ENCODE results near the gene FBN2. TPM values are rescaled to one million over a fixed set of nuclear protein-coding genes. Genes with fewer than 3 reads are reported as not detected.

FBN2 gene
- polyA plus RNA-seq, 1 donor from 2014 or later, result 1.6 TPM

- H3K4me2 ChIP-seq (ENCODE audit: low read length), result no peak overlapping the region
- no peak overlapping the region for H3K4me3 ChIP-seq (ENCODE audit: low read length)
- H3K9me2 ChIP-seq (ENCODE audit: insufficient read depth, low read length), result no peaks in the 10 kb centered on the region
- no peak overlapping the region for H3K9ac ChIP-seq (ENCODE audit: low read length)
- no peaks in the 10 kb centered on the region for H3K27me3 ChIP-seq (ENCODE audit: insufficient read depth, low read depth, low read length)
- no peaks in the 10 kb centered on the region for H3K9me3 ChIP-seq (ENCODE audit: low read length)
- H2AFZ ChIP-seq (ENCODE audit: low read depth, low read length), result no peak overlapping the region
- H3K36me3 ChIP-seq (ENCODE audit: insufficient read depth, low read length), result no peaks in the 10 kb centered on the region
- no peak overlapping the region for H3K27ac ChIP-seq (ENCODE audit: low read length)
- H3K79me2 ChIP-seq (replicated peaks; ENCODE audit: insufficient read depth, low read length), result no peaks in the 10 kb centered on the region
- TF ChIP-seq, protein P1, sequence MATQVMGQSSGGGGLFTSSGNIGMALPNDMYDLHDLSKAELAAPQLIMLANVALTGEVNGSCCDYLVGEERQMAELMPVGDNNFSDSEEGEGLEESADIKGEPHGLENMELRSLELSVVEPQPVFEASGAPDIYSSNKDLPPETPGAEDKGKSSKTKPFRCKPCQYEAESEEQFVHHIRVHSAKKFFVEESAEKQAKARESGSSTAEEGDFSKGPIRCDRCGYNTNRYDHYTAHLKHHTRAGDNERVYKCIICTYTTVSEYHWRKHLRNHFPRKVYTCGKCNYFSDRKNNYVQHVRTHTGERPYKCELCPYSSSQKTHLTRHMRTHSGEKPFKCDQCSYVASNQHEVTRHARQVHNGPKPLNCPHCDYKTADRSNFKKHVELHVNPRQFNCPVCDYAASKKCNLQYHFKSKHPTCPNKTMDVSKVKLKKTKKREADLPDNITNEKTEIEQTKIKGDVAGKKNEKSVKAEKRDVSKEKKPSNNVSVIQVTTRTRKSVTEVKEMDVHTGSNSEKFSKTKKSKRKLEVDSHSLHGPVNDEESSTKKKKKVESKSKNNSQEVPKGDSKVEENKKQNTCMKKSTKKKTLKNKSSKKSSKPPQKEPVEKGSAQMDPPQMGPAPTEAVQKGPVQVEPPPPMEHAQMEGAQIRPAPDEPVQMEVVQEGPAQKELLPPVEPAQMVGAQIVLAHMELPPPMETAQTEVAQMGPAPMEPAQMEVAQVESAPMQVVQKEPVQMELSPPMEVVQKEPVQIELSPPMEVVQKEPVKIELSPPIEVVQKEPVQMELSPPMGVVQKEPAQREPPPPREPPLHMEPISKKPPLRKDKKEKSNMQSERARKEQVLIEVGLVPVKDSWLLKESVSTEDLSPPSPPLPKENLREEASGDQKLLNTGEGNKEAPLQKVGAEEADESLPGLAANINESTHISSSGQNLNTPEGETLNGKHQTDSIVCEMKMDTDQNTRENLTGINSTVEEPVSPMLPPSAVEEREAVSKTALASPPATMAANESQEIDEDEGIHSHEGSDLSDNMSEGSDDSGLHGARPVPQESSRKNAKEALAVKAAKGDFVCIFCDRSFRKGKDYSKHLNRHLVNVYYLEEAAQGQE (IDR thresholded peaks at IDR 0.05; ENCODE audit: borderline replicate concordance), result no peak
- TF ChIP-seq RAD21 (conservative IDR thresholded peaks at IDR 0.05) (no peak), EP300 (conservative IDR thresholded peaks at IDR 0.05; ENCODE audit: poor library complexity, severe bottlenecking) (no peak), EZH2 (IDR thresholded peaks at IDR 0.05; ENCODE audit: borderline replicate concordance, insufficient read depth, low read length, poor library complexity, severe bottlenecking) (no peak), CTCF (IDR thresholded peaks at IDR 0.05; ENCODE audit: poor library complexity, severe bottlenecking) (no peak), SMC3 (conservative IDR thresholded peaks at IDR 0.05; ENCODE audit: poor library complexity) (no peak), POLR2AphosphoS5 (IDR thresholded peaks at IDR 0.05) (no peak), TAF1 (IDR thresholded peaks at IDR 0.05; ENCODE audit: low read depth) (no peak), MXI1 (conservative IDR thresholded peaks at IDR 0.05; ENCODE audit: poor library complexity, severe bottlenecking) (no peak)
- H4K20me1 ChIP-seq (ENCODE audit: insufficient read depth), result no peaks in the 10 kb centered on the region
- H3F3A ChIP-seq (ENCODE audit: insufficient read depth, low read length, poor library complexity, severe bottlenecking), result no peaks in the 10 kb centered on the region
These were observed 258.7 kb downstream of the FBN2 start for GRCh38 chr5:128279345-128279744.

- Histone ChIP-seq H2AFZ (ENCODE audit: low read depth, low read length) (no peak overlapping the region), H3K79me2 (replicated peaks; ENCODE audit: insufficient read depth, low read length) (no peaks in the 10 kb centered on the region), H3K9ac (ENCODE audit: low read length) (no peak overlapping the region), H3K27me3 (ENCODE audit: insufficient read depth, low read depth, low read length) (no peaks in the 10 kb centered on the region), H3K4me2 (ENCODE audit: low read length) (no peak overlapping the region), H3F3A (ENCODE audit: insufficient read depth, low read length, poor library complexity, severe bottlenecking) (no peaks in the 10 kb centered on the region), H3K36me3 (ENCODE audit: insufficient read depth, low read length) (no peaks in the 10 kb centered on the region), H3K27ac (ENCODE audit: low read length) (no peak overlapping the region), H3K9me2 (ENCODE audit: insufficient read depth, low read length) (no peaks in the 10 kb centered on the region), H3K4me3 (ENCODE audit: low read length) (no peak overlapping the region), H4K20me1 (ENCODE audit: insufficient read depth) (no peaks in the 10 kb centered on the region), H3K9me3 (ENCODE audit: low read length) (no peaks in the 10 kb centered on the region)
- no peak for TF ChIP-seq RAD21 (conservative IDR thresholded peaks at IDR 0.05)
- TF ChIP-seq CTCF (IDR thresholded peaks at IDR 0.05; ENCODE audit: poor library complexity, severe bottlenecking), result no peak
- no peak for TF ChIP-seq SMC3 (conservative IDR thresholded peaks at IDR 0.05; ENCODE audit: poor library complexity)
- no peak for TF ChIP-seq TAF1 (IDR thresholded peaks at IDR 0.05; ENCODE audit: low read depth)
- no peak for TF ChIP-seq EP300 (conservative IDR thresholded peaks at IDR 0.05; ENCODE audit: poor library complexity, severe bottlenecking)
- TF ChIP-seq EZH2 (IDR thresholded peaks at IDR 0.05; ENCODE audit: borderline replicate concordance, insufficient read depth, low read length, poor library complexity, severe bottlenecking), result no peak
- TF ChIP-seq, protein P1 (IDR thresholded peaks at IDR 0.05; ENCODE audit: borderline replicate concordance), result no peak
- TF ChIP-seq MXI1 (conservative IDR thresholded peaks at IDR 0.05; ENCODE audit: poor library complexity, severe bottlenecking), result no peak
- no peak for TF ChIP-seq POLR2AphosphoS5 (IDR thresholded peaks at IDR 0.05)
These were observed 261.4 kb downstream of the FBN2 start for GRCh38 chr5:128276537-128277216.
